PFSK-1 (cell line): Measurements from ENCODE around the gene ANKRD42.

Source experiments
- FOXP2 ChIP-seq: optimal IDR thresholded peaks from 2 replicates; pipeline ENCODE3; 2011; ENCODE audit warnings: borderline replicate concordance, control low read depth, inconsistent platforms; ENCODE audit not compliant: insufficient read depth; ENCODE audit errors: extremely low read length, extremely low read depth
- REST ChIP-seq, 2 experiments: IDR thresholded peaks; 2 replicates each; pipeline versions ENCODE4 v1.6.1 to v1.8.0; 2011 to 2012; ENCODE audit warnings: low read depth in 2 of 2, low read length in 2 of 2, control low read depth in 1 of 2, inconsistent platforms in 1 of 2, mild to moderate bottlenecking in 1 of 2, moderate library complexity in 1 of 2; ENCODE audit not compliant: insufficient read depth in 1 of 2

- TF ChIP-seq FOXP2 = no peak
- no peak for TF ChIP-seq REST (IDR thresholded peaks at IDR 0.05; ENCODE audit: insufficient read depth in 1 of 2, low read depth in 2 of 2, low read length in 2 of 2)
Observed at GRCh38 chr11:83174008-83174407, 19.5 kb upstream of the ANKRD42 start.
